Occipital lobe (tissue), 2 donors: ENCODE data around the gene NUDT21. TPM values are rescaled to one million over a fixed set of nuclear protein-coding genes. Genes with fewer than 3 reads are reported as not detected.

Source experiments
- DNase-seq: peaks from one replicate; lab custom pipeline; 2025; lab: John Stamatoyannopoulos, UW
- total RNA-seq: library from RNA; depleted of rRNA; stranded (reverse); fragments of >200 nt; gene quantifications from one replicate; pipeline ENCODE4 v1.2.3, GENCODE V29; 2014

The NUDT21 gene
- total RNA-seq, 1 donor from 2014 or later: 287 TPM

DNA sequence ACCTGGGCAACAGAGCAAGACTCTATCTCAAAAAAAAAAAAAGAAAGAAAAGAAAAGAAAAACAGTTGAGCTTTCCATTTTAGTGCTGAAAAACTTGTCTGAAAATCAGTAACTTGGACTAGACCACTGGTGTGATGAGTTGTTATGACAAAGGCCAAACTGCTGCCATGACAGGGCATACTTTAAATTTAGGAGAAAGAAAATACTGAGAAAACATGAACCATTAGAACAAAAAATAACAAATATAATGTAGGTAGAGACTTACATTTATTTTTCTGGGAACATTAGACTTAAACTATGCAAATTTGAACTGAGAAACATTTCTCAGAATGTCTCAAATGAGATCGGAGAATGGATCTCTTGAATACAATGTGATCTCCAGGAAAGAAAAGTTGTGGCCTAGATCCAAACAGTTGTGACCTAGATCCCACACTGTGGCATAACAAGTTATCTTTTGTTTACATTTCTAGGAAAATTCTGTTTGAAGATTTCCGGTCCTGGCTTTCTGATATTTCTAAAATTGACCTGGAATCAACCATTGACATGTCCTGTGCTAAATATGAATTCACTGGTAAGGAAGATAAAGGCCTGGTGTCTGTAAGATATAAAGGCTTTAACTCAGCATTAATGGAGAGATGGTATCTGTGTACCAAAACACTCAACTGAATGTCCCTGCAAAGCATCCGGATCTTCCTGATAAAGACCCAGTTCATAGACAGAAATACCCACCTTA lies 11.1 kb upstream of the NUDT21 start:
- DNase-seq: no peak

DNA sequence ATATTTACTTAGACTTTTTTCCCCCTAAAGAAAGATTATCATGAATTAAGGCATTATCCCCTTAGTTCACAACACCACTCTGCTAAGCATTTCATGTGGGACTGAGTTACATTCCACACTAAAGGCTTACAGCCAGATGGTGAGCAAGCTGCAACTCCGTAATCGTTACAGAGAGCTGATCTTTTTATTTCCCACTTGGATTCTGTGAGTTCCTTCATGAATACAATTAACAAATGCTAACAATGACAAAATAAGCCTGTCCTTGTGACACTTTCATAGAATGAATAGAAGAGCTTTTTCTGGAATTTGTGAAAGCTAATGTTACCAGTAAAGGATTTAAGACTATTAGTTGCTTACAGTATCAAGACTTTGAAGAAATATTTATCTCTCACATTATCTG lies 9.0 kb upstream of the NUDT21 start:
- no peak for DNase-seq

DNA sequence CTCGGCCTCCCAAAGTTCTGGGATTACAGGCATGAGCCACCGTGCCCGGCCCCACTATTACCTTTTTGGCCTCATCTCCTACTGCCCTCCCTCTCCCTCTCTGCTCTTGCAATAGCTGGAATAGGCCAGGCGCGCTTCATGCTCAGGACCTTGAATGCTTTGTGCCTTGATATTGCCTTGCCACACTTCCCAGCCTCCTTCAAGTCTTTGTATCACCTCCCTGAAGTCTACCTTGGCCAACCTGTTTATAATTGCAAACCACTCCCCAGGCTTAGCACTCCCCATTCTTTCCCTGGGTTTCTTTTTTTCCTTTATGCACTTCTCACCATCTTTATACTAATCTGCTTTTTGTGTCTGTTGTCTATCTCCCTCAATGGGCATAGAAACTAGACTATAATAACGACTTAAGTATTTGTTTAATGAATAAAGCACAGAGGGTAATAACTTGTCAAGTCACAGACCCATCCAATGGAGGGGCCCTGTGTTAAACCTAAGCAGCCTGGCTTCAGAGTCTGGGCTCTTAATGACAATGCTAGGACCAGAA lies 6.9 kb upstream of the NUDT21 start:
- no peak for DNase-seq

DNA sequence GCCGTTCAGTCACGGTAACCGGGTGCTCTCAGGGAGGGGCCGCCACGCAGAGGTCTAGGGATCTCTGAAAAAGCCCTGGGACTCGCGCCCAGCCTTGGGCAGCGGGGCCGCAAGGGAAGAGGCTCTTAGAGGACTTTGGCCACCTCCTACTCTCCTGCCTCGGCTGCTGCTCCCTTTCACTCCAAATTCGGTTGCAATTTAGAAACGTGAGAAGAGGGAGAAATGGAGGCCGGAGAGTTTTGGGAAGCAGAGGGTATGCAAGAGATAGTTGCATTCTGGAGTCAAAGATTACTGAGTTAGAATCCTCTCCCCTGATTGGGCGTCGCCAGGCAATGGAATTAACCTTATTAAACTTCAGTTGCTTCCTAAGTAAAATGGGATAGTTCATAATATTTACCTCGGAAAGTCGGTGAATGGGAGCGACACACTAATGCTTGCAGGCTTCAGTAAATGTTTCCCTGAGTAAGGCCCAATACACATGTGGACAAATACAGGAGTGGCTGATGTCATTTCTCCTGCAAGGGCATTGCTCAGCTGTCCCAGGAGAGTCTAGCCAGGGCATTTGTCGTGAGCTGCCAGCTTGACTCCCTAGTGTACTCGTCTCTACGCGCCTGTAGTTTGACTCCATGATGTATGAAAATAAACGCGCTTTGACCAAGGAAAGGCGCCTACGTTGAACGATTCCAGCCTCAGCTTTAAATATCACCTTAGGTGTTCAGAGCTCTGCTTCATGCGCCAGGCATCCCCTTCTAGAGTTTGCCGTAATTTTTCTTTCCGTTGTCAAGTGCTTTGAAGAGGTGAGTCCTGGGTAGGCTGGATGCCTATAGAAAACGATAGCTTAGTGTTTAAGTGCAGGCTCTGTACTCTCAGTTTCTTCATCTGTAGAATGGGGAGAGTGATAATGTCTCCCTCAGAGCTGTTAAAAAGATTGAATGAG lies 889 bp upstream of the NUDT21 start:
- DNase-seq: no peak

DNA sequence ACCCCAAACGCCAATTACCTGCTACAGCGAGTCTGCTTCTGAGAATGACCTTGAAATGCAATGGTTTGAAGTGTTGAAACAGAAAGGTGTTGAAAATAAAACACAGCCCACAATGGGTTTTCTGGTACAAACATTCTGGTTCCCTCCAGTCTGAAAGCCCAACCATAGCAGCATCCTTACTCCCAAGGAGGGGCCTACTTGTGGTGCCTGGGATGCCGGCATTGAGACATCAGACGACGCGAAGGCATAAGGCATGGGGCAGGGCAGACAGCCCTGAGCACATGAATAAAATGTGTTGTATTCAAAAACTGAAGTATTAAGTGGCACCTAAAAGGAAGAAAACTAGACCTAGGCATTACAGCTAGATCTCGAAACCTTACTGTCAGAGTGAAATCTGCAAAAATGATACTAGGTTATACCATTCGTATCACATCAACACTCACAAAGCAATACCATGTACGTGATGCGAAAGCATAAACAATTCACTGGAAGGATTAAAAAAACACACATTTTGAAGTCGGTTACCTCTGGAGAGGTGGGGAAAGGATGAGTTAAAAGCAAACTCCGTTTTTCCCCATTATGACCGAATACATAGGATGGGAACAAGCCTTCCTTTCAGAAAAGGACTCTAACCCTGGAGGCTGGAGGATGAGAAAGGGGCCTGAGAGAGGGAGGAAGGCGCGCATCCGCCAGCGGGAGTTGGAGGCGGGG lies 702 bp downstream of the NUDT21 start:
- DNase-seq: no peak

DNA sequence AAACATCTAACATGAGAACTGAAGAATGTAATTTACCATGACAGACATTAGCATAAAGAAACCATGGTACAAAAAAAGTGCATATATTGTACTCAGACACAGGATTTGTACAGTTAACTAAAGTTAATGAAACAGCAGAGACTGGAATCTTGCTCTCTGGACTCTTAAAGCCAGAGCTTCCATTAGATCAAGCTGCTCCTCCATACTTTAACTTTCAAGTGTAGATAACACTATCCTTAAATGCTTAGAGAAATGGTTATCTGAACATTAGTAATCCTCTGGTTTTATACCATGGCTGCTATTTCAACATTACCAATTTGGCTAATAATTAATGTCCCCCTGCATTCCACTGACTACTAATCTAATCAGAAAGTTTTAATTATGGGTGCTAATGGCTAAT lies 3.1 kb downstream of the NUDT21 start:
- no peak for DNase-seq

DNA sequence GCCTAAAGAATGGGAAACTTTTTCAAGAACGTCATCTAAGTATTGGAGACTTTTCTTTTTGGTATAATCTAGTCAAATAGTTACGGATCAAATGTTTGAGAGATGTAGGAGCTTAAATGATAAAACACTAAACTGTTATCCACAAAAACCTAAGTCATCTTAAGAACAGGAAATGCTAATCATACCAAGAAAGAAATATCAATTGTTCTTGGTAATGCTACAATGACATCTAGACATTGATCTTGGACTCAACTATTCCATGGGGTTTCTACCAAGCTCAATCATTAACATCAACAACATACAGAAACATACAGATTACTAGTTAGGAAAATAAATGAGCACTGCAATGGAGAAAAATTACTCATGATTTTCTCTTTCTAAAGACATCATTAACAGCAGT lies 3.8 kb downstream of the NUDT21 start:
- no peak for DNase-seq

DNA sequence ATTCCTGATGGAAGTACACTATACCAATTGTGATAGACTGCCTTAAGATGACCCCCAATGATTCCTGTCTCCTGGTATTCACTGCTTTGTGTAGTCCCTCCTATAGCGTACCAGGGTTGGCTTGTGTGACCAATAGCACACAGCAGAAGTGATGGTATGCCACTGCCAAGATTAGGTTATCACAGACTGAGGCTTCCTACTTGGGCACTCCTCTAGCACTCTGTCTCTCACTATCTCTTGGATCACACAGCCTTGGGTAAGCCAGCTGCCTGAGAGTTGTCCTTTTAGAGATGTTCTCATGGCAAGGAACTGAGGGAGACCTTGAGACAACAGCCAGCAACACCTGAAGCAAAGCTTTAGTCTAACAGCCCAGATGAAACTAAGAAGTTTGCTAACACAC lies 13.1 kb downstream of the NUDT21 start:
- no peak for DNase-seq

DNA sequence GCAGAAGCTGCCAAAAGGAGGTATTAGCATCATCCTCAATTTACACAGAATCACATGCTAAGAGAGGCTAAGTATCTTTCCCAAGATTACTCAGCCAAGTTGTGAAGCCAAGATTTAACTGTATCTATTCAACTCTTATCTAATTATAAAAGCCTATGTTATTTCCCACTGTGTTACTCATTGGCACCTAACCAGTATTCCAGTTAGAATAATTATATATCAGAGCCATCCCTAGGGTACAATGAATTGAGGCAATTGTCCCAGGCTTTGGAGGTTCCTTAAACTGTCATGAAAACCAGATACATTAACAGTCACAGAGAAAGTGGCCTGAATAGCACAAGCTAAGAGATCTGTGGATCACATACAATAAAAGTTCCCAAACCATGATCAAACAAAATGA lies 14.9 kb downstream of the NUDT21 start:
- no peak for DNase-seq

DNA sequence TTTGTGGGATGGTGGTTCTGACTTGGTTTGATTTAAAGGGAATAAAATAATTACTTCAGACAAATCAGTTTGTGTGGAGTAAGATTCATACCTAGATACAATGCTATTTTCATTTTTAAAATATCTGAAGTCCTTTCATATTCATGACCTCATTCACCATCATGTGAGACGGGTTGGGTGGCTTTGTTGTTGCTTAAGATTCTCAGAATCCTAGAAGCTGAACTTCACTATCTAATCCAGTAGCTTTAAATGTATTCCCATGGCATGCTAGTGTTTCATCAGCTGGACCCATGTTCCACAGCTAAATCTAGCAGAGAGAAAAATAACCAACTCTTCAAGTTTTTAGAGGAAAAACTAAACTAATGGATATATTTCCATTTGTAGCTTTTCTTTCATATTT lies 23.0 kb downstream of the NUDT21 start:
- no peak for DNase-seq

DNA sequence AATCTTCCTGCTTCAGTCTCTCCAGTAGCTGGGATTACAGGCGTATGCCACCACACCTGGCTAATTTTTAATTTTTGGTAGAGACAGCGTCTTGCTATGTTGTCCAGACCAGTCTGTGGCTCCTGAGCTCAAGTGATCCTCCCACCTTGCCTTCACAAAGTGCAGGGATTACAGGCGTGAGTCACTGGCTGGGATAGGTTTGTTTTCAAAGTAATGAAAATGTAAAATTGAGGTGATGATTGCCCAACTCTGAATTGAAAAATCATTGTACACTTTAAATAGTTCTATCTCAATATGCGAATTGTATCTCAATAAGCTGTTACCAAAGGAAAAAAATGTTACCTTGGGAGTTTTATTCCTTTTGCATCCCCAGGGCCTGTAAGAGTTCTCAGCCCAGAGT lies 24.5 kb downstream of the NUDT21 start:
- DNase-seq: no peak

DNA sequence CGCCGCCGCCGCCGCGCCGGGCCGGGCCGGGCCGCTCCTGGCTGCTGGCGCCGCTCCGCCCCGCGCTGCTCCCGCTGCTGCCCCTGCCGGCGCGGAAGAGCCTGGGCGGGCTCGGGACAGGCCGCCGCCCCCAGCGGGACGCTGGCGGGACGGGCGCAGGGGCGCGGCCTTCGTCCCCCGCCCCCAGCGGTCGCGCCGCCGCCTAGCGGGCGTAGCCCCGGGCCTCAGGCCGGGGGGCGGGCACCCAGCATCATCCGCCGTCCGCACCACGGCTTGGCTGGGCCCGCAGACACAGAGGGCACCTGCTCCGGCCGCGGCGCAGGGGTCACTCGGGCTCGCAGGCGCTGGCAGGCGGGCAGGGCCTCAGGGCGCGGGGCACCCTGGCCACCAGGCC lies 25.7 kb downstream of the NUDT21 start, which contains the start of gene AMFR:
TSS of gene AMFR (minus strand) at position 107 of the 394 bp plus-strand sequence. CDS start 218 bp downstream, outside the sequence.
- DNase-seq: peak; percentile 11

DNA sequence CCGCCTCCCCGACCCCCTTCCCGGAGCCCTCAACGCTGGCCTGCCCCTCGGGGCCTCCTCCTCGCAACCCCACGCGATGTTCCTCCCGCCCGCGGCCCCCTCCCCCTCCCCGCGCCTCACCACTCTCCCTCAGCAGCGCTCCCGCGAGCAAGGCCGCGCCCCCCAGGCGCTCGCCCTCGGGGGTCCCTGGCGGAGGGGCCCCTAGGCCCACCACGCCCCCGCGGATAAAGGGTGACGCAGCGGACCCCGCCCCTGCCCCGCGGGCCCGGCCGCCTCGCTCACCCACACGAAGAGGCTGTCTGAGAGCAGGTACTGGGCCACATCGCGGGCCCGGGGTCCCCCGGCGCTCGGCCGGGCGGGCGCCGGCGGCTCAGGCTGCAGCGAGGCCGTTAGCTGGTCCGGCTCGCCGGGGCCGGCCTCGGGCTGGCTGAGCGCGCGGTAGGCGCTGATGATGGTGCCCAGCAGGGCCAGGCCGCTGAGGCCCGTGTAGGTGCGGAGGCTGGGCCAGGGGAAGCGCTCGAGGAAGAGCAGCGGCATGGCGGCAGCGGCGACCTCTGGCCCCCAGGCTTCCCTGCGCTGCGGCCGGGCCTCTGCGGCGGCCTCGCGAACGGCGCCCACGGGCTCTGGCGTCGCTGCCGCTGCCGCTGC lies 26.2 kb downstream of the NUDT21 start:
- DNase-seq: peak; percentile 49

DNA sequence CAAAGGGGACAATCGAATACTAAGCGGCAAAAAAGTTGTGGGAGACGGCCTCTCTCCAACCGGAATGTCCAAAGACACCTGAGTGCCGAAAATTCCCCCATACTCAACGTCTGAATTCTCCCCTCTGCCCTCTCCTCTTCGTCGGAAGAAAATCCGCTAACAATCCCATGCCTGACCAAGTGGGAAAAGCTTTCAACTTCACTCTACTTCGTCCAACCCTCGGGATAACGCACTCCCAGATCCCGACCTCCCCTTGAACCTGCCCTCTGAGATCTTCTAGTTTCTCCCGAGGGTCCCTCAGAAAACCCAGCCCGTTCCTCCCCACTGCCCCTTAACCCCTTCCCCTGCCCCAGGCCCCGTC lies 26.7 kb downstream of the NUDT21 start:
- no peak for DNase-seq

DNA sequence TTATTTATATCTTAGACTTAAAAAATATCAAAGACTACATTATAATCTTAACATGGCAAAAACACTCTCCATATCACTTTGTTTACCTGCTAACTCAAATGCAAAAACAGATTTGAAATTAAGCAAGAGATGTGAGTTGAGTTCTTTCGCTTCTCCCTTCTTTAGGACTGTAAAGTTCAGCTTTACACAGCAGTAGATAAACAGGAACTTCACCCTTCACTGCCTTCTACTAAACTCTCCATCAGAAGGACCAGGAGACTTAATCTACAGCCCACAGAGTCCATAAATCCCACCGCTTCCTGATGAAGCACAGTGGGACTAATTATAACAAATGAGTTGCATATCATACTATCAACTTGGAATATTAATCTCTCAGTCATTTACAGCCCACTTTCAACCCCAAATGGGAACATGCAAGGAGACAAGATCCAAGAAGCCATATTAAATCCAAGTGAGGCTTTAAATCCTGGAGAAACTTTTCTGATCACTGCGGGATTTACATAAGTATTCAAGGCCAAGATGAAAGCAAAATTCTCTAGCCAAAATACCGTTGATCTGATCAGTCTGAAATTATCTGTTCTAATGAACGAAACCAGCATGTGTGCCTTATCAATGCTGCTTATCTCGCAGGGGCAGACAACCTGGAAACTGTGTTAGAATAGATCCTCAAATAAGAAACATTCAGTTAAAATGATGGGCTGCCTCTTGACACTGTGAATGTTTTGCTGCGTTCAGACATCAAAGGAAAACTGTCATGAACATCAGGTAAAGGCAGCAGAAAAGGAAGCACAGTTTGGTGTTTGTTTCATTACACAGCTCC lies 27.3 kb downstream of the NUDT21 start:
- no peak for DNase-seq

DNA sequence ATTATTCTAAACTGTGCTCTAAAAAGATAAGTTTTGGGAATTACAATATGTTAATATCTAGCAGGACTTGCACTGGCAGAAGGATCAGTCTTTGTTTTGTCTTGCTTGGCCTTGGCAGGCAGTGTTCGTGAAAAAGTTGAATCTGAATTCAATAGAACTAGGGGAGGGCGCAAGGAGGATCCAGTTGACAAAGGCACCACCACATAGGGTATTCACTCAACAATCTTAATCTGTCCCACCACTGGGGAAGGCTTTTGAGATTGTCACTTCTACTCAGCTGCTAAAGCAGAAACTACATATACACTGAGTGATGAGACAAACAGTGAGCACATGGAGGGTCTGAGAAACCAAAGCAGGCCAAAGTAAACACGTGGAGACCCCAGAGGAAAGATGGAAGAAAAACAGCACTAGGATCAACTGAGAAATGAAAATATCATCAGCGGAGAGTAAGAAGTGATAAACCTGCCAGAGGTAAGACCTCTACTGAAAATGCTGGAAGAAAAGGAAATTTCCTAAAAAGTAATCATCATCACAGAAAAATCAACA lies 28.2 kb downstream of the NUDT21 start:
- DNase-seq: no peak

DNA sequence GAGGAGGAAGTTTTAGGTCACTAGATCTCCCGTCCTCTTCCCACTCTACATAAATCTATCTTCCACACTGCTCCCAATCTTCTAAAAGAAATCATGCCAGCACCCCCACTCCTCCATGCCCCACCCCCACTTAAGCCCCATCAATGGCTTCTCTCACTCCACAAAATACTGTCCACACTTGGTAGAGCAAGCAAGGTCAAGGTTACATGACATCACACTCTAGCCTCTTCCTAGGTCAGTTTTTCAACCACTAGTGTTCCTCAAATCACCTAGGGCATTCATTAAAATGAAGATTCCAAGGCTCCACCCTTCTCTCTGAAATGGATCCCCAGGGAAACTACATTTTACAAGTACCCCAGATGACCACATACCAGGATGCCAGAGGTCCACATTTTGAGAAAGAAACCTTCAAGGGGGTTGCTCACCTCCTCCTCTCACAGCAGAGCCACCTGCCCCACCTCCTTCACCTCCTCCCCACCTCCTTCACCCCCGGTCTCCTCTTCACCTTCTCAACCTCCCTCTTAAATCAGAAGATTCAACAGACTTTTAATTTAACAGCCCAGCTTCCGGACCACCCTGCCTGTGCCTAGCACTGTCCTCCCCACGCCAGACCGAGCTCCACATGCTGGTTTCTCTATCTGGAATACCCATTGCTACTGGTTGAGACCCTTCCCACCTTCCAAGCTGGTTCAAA lies 29.0 kb downstream of the NUDT21 start:
- DNase-seq: no peak

DNA sequence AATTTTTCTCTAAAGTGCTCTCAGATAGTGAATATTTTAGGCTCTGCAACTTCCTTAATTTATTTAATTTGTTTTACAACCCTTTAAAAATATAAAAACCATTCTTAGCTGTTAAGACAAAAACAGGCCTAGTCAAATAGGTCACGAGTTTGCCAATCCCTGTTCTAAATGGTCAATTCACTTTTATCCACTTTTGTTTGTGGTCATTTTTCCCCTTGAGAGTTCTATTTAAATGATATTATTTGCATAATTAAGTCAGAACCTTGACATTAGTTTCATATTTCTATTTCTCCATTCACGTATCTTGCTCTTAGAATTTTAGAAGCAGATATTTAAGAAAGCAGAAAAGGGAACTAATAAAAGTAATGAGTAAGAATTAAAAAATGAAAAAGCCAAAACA lies 29.8 kb downstream of the NUDT21 start:
- no peak for DNase-seq

DNA sequence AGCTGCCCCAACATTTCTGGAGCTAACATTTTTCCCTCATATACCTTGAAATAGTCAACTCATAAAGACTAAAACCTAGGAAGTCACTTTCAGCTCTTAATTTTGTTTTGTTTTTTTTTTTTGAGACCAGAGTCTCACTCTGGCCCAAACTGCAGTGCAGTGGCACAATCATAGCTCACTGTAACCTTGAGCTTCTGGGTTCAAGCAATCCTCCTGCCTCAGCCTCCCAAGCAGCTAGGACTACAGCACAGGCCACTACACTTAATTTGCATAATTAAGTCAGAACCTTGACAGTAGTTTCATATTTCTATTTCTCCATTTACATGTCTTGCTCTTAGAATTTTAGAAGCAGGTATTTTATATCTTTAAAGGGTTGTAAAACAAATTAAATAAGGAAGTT lies 30.5 kb downstream of the NUDT21 start:
- DNase-seq: no peak
